B cell (primary cell): ENCODE measurements around the gene DRC1.

ENCODE experiments used
- EZH2 ChIP-seq: IDR thresholded peaks from 2 replicates; pipeline ENCODE4 v1.6.1; 2012; ENCODE audit warnings: borderline replicate concordance, low read depth, mild to moderate bottlenecking, moderate library complexity, low read length; ENCODE audit not compliant: insufficient read depth, poor library complexity, severe bottlenecking
- TF ChIP-seq, protein P1 (sequence below): fragments of 200-600 bp; IDR thresholded peaks from one replicate; pipeline ENCODE4 v1.8.0; 2022; ENCODE audit warnings: antibody characterized with exemption, mild to moderate bottlenecking

DNA sequence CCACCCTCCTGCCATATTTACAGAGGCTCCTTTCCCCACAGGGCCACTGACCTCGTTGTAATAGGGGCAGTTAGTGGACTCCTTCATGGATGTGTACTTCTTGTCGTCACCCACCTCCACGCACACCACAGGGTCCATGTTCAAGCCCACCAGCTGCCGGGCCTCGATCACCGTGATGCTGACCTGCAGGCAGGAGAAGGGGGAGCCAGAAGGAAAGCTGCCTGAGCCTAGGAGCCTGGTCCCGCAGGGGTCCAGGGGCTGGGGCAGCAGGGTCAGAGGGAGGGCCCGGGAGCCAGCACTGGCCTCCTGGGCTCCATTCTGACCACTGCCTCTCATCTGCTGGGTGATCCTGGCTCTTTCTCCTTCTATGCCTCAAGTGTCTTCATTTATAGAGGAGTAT lies 93.2 kb downstream of the DRC1 start:
- TF ChIP-seq, protein P1, sequence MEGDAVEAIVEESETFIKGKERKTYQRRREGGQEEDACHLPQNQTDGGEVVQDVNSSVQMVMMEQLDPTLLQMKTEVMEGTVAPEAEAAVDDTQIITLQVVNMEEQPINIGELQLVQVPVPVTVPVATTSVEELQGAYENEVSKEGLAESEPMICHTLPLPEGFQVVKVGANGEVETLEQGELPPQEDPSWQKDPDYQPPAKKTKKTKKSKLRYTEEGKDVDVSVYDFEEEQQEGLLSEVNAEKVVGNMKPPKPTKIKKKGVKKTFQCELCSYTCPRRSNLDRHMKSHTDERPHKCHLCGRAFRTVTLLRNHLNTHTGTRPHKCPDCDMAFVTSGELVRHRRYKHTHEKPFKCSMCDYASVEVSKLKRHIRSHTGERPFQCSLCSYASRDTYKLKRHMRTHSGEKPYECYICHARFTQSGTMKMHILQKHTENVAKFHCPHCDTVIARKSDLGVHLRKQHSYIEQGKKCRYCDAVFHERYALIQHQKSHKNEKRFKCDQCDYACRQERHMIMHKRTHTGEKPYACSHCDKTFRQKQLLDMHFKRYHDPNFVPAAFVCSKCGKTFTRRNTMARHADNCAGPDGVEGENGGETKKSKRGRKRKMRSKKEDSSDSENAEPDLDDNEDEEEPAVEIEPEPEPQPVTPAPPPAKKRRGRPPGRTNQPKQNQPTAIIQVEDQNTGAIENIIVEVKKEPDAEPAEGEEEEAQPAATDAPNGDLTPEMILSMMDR, result no peak
- TF ChIP-seq EZH2, result no peak
